Skin epidermis (tissue), 12 donors: Measurements from ENCODE around the gene NEURL1.

Experiments
- H3K27ac ChIP-seq, 21 experiments: fragments of 200-600 bp; sonication (generic) in 11 of 21; one replicate each; pipeline ENCODE4 v1.5.0; 2020; ENCODE audit warnings: mild to moderate bottlenecking in 3 of 21, inconsistent platforms in 2 of 21, moderate library complexity in 2 of 21
- H3K4me3 ChIP-seq, 7 experiments: fragments of 200-600 bp; sonication (generic) in 2 of 7; one replicate each; pipeline ENCODE4 v1.5.0; 2020; ENCODE audit warnings: inconsistent platforms in 2 of 7, mild to moderate bottlenecking in 2 of 7, moderate library complexity in 1 of 7

Gene NEURL1

DNA sequence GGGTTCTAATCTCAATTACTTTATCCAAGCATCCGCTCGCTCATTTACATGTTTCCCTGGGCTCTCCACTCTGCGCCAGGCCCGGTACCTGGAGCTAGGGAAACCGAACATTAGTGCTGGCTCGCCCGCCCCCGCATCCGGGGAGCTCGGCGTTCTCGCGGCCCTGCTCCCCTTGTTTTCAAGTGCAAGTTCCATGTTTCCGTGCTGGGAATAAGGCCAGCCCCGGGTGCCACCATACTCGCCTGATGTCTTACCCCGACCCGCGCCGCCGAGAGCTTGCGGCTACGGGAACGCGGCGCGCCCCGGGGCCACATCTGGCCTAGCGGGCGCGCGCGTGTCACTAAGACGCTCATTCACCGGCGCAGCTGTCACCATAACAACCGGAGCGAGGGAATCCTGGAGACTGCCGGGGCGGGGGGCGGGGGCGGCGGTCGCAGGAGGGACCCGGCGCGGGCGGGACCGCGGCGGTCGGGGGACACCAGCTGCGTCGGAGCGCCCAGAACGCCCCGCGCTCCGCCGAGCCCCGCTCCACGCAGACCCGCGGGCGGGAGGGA, at the start of gene NEURL1:
TSS of gene NEURL1 (plus strand) at position 344 of the 554 bp plus-strand sequence. CDS start 683 bp downstream, outside the sequence.
- H3K27ac ChIP-seq, result no peak within 1 kb of the TSS
- H3K4me3 ChIP-seq, result peak within 1 kb of the TSS; percentile 37 to 61 (median 53)

GRCh38 chr10:103444478-103444877, 49.0 kb upstream of the NEURL1 start:
- no peak overlapping the region for H3K4me3 ChIP-seq
- peak overlapping the region in 5 of 21 experiments; percentile 0 to 87 (median 72) for H3K27ac ChIP-seq

GRCh38 chr10:103445366-103445765, 48.1 kb upstream of the NEURL1 start:
- no peak overlapping the region for H3K4me3 ChIP-seq
- H3K27ac ChIP-seq, result peak overlapping the region in 15 of 21 experiments; percentile 5 to 87 (median 68)

GRCh38 chr10:103445767-103446567, 47.5 kb upstream of the NEURL1 start:
- Histone ChIP-seq H3K27ac (peak overlapping the region in 18 of 21 experiments; percentile 3 to 93 (median 64)), H3K4me3 (no peak overlapping the region)

GRCh38 chr10:103447187-103447586, 46.3 kb upstream of the NEURL1 start:
- peak overlapping the region in 14 of 21 experiments; percentile 12 to 93 (median 56) for H3K27ac ChIP-seq
- H3K4me3 ChIP-seq, result no peak overlapping the region

GRCh38 chr10:103448746-103449145, 44.8 kb upstream of the NEURL1 start:
- no peak overlapping the region for H3K4me3 ChIP-seq
- peak overlapping the region in 14 of 21 experiments; percentile 12 to 96 (median 72) for H3K27ac ChIP-seq

- Histone ChIP-seq H3K27ac (peak overlapping the region in 17 of 21 experiments; percentile 9 to 96 (median 88)), H3K4me3 (peak overlapping the region in 1 of 7 experiments; percentile 72)
These were observed 44.0 kb upstream of the NEURL1 start for GRCh38 chr10:103449208-103450144.

- H3K4me3 ChIP-seq, result peak overlapping the region; percentile 58 to 76 (median 65)
- H3K27ac ChIP-seq, result peak overlapping the region in 20 of 21 experiments; percentile 67 to 98 (median 90)
These were observed 43.3 kb upstream of the NEURL1 start for GRCh38 chr10:103450201-103450695.

- Histone ChIP-seq H3K4me3 (peak overlapping the region; percentile 58 to 76 (median 65)), H3K27ac (peak overlapping the region; percentile 69 to 98 (median 90))
These were observed 42.3 kb upstream of the NEURL1 start for GRCh38 chr10:103451091-103451813.

DNA sequence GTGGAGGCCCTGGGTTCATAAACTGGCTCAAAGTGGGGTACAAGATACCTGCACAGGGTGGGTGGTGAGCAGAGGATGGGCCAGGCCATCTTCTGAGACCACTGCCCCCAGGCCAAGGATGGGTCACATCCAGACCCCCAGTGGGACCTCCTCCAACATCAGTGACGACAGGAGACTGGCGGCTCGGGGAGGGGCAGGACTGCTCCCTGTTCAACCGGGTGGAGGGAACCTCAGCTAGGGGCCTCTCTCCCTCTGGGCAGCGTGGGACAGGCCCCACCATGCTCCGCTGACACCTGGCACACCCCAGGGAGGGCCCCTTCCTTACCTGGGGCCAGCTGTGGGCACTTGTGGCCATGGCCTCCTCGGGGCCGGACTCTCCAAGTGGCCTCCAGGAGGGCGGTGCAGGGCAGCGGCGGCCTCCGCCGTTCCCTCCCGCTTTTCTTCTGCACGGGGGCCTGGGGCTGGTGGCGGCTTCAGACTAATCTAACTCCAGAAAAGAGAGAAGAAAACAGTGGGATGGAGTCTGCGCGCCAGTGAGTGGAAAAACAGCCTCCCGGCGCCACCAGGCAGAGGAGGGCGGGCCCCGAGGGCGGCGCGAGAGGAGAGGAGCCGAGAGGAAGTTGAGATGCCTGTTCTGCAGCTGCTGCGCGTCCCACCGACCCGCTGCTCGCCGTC, 41.5 kb upstream of the NEURL1 start, which contains the start of gene CALHM2:
TSS of gene CALHM2 (minus strand) at position 540 of the 675 bp plus-strand sequence. CDS start 2,429 bp downstream, outside the sequence.
- peak within 1 kb of the TSS; percentile 69 to 98 (median 90) for H3K27ac ChIP-seq
- H3K4me3 ChIP-seq, result peak within 1 kb of the TSS; percentile 58 to 76 (median 65)

DNA sequence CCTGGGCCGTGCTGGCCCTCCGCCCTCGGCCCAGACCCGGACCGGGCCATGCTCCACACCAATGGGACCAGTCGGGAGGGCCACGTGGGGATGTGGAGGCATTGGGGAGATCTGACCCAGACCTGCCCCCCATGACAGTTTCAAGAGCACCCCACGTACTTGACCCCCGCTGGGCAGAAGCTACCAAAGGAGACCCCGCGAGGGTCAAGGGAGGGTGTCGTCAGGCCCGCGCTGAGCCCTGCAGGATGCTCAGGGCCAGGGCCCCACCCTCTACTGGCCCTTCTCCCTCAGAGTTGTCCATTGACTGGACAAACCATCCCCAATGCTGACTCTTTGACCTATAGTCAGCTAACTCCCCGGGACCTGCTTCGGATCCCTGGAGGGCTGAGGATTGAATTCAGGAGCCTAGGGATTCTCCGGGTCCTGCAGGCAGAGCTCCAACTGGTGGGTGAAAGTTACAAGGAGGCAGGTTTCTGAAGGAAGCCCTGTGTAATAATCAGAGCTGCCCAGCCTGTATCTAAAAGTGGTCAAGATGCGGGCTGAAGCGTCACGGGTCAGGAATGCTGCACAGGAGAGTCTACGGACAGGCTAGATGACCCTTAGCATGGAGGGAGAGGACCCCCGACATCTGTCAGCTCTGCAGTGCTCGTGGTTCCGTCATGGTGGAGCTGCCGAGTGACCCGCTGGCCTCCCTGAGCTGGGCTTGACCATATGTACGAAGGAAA, 40.8 kb upstream of the NEURL1 start:
- Histone ChIP-seq H3K4me3 (peak overlapping the region; percentile 58 to 76 (median 65)), H3K27ac (peak overlapping the region; percentile 69 to 98 (median 90))

GRCh38 chr10:103454026-103454425, 39.5 kb upstream of the NEURL1 start:
- Histone ChIP-seq H3K4me3 (no peak overlapping the region), H3K27ac (no peak overlapping the region)

GRCh38 chr10:103455235-103455634, 38.3 kb upstream of the NEURL1 start:
- H3K4me3 ChIP-seq, result no peak overlapping the region
- no peak overlapping the region for H3K27ac ChIP-seq

GRCh38 chr10:103456074-103456660, 37.3 kb upstream of the NEURL1 start:
- Histone ChIP-seq H3K27ac (no peak overlapping the region), H3K4me3 (no peak overlapping the region)

- Histone ChIP-seq H3K4me3 (no peak overlapping the region), H3K27ac (no peak overlapping the region)
These were observed 36.3 kb upstream of the NEURL1 start for GRCh38 chr10:103457176-103457712.

- no peak overlapping the region for H3K27ac ChIP-seq
These were observed 35.5 kb upstream of the NEURL1 start for GRCh38 chr10:103457896-103458583.

More at GRCh38 chr10:103457896-103458583, 35.5 kb upstream of the NEURL1 start:
- H3K4me3 ChIP-seq, result no peak overlapping the region
